T-helper 2 cell (primary cell): Measurements from ENCODE around the gene CNDP2.

Experiments used
- DNase-seq, 5 experiments: peaks; one replicate each; pipeline versions ENCODE4 v3.0.0 to v3.0.0-alpha.2; 2012 to 2022

CNDP2 gene

GRCh38 chr18:74501386-74501785, 5.2 kb downstream of the CNDP2 start:
- DNase-seq, result no peak

- no peak for DNase-seq
These were observed 7.0 kb downstream of the CNDP2 start for GRCh38 chr18:74503137-74503536.

- DNase-seq, result no peak
These were observed 9.6 kb downstream of the CNDP2 start for GRCh38 chr18:74505776-74506175.

- DNase-seq, result no peak
These were observed 10.4 kb downstream of the CNDP2 start for GRCh38 chr18:74506448-74507084.

GRCh38 chr18:74507097-74507881, 11.1 kb downstream of the CNDP2 start:
- no peak for DNase-seq

- no peak for DNase-seq
These were observed 11.8 kb downstream of the CNDP2 start for GRCh38 chr18:74507927-74508326.

- no peak for DNase-seq
These were observed 12.2 kb downstream of the CNDP2 start for GRCh38 chr18:74508366-74508765.

GRCh38 chr18:74508821-74509225, 12.7 kb downstream of the CNDP2 start:
- DNase-seq, result no peak

- DNase-seq, result no peak
These were observed 13.9 kb downstream of the CNDP2 start for GRCh38 chr18:74509856-74510769.

GRCh38 chr18:74510770-74511095, 14.6 kb downstream of the CNDP2 start:
- DNase-seq, result no peak

GRCh38 chr18:74511823-74512222, 15.7 kb downstream of the CNDP2 start:
- DNase-seq, result no peak

GRCh38 chr18:74512321-74513053, 16.3 kb downstream of the CNDP2 start:
- DNase-seq, result no peak

- no peak for DNase-seq
These were observed 17.2 kb downstream of the CNDP2 start for GRCh38 chr18:74513149-74513882.

GRCh38 chr18:74513883-74514205, 17.7 kb downstream of the CNDP2 start:
- no peak for DNase-seq

- DNase-seq, result no peak
These were observed 18.8 kb downstream of the CNDP2 start for GRCh38 chr18:74514860-74515495.

- no peak for DNase-seq
These were observed 19.6 kb downstream of the CNDP2 start for GRCh38 chr18:74515620-74516231.

- no peak for DNase-seq
These were observed 20.4 kb downstream of the CNDP2 start for GRCh38 chr18:74516271-74517235.

- DNase-seq, result no peak
These were observed 21.1 kb downstream of the CNDP2 start for GRCh38 chr18:74517236-74517630.

- no peak for DNase-seq
These were observed 22.5 kb downstream of the CNDP2 start for GRCh38 chr18:74518456-74519295.
